Fibroblast of mammary gland (primary cell): ENCODE data around the gene NFE2.

Experiments used
- DNase-seq: peaks from one replicate; pipeline ENCODE4 v3.0.0-alpha.2; 2010; ENCODE audit warnings: low read depth
- H3K4me3 ChIP-seq: 2 replicates; pipeline ENCODE4 v1.5.1; 2011; ENCODE audit warnings: low read depth, mild to moderate bottlenecking, low read length, moderate library complexity; ENCODE audit not compliant: control insufficient read depth
- CTCF ChIP-seq: conservative IDR thresholded peaks from 2 replicates; pipeline ENCODE4 v1.5.1; 2011; ENCODE audit warnings: low read depth, low read length, inconsistent platforms; ENCODE audit not compliant: control insufficient read depth, insufficient read depth

NFE2 gene

GRCh38 chr12:54304187-54304810 lies 3.5 kb upstream of the NFE2 start:
- DNase-seq: no peak
- no peak for TF ChIP-seq CTCF
- H3K4me3 ChIP-seq: no peak overlapping the region

GRCh38 chr12:54303640-54304039 lies 2.8 kb upstream of the NFE2 start:
- no peak for TF ChIP-seq CTCF
- DNase-seq: no peak
- H3K4me3 ChIP-seq: no peak overlapping the region

- no peak for TF ChIP-seq CTCF
- DNase-seq: no peak
- H3K4me3 ChIP-seq: no peak overlapping the region
Observed at GRCh38 chr12:54301428-54302048, 723 bp upstream of the NFE2 start.

GRCh38 chr12:54300225-54300731 lies 537 bp downstream of the NFE2 start:
- no peak for DNase-seq
- no peak overlapping the region for H3K4me3 ChIP-seq

GRCh38 chr12:54299515-54300224 lies 1.1 kb downstream of the NFE2 start:
- peak; percentile 67 for DNase-seq

More at GRCh38 chr12:54300225-54300731, 537 bp downstream of the NFE2 start:
- TF ChIP-seq CTCF: no peak

GRCh38 chr12:54298904-54299303 lies 1.9 kb downstream of the NFE2 start:
- no peak overlapping the region for H3K4me3 ChIP-seq
- no peak for TF ChIP-seq CTCF
- no peak for DNase-seq

More at GRCh38 chr12:54299515-54300224, 1.1 kb downstream of the NFE2 start:
- no peak overlapping the region for H3K4me3 ChIP-seq
- no peak for TF ChIP-seq CTCF
